Neural cell (in vitro differentiated cells): ENCODE measurements around the gene GSC2. TPM values are rescaled to one million over a fixed set of nuclear protein-coding genes. Genes with fewer than 3 reads are reported as not detected.

Experiments used
- H2AFZ ChIP-seq: fragments of 200-600, 300-800 bp; sonication (generic), shearing (Covaris generic); 2 replicates; pipeline ENCODE4 v1.6.0; 2014; ENCODE audit warnings: low read depth, mild to moderate bottlenecking, antibody characterized with exemption, low read length, moderate library complexity
- H3F3A ChIP-seq: fragments of 200-600 bp; shearing (Covaris generic); 2 replicates; pipeline ENCODE4 v1.6.1; 2016; ENCODE audit warnings: mild to moderate bottlenecking, moderate library complexity, mixed read lengths, antibody characterized with exemption, low read length; ENCODE audit not compliant: insufficient read depth, poor library complexity, severe bottlenecking
- H3K27ac ChIP-seq: fragments of 200-600, 300-800 bp; sonication (generic), shearing (Covaris generic); 2 replicates; pipeline ENCODE4 v1.5.1; 2014; ENCODE audit warnings: mild to moderate bottlenecking, low read length, moderate library complexity
- H3K27me3 ChIP-seq: fragments of 300-800, 200-600 bp; sonication (generic), shearing (Covaris generic); 2 replicates; pipeline ENCODE4 v1.6.0; 2014; ENCODE audit warnings: mild to moderate bottlenecking, low read depth, low read length, moderate library complexity; ENCODE audit not compliant: insufficient read depth
- H3K36me3 ChIP-seq: fragments of 300-800, 200-600 bp; sonication (generic), shearing (Covaris generic); 2 replicates; pipeline ENCODE4 v1.5.1; 2014; ENCODE audit warnings: mild to moderate bottlenecking, antibody characterized with exemption, low read length, moderate library complexity; ENCODE audit not compliant: insufficient read depth
- H3K4me2 ChIP-seq: fragments of 300-800, 200-600 bp; sonication (generic), shearing (Covaris generic); 2 replicates; pipeline ENCODE4 v1.6.0; 2014; ENCODE audit warnings: mild to moderate bottlenecking, low read length
- H3K4me3 ChIP-seq: fragments of 300-800, 200-600 bp; sonication (generic), shearing (Covaris generic); 2 replicates; pipeline ENCODE4 v1.5.1; 2014; ENCODE audit warnings: mild to moderate bottlenecking, low read length, moderate library complexity
- H3K79me2 ChIP-seq: fragments of 200-600 bp; shearing (Covaris generic); replicated peaks from 2 replicates; pipeline ENCODE4 v1.6.0; 2014; ENCODE audit warnings: mild to moderate bottlenecking, low read length, moderate library complexity; ENCODE audit not compliant: insufficient read depth
- H3K9ac ChIP-seq: fragments of 300-800, 200-600 bp; sonication (generic), shearing (Covaris generic); 2 replicates; pipeline ENCODE4 v1.6.1; 2016; ENCODE audit warnings: mild to moderate bottlenecking, low read length, mixed read lengths
- H3K9me2 ChIP-seq: fragments of 200-600 bp; shearing (Covaris generic); 2 replicates; pipeline ENCODE4 v1.6.1; 2016; ENCODE audit warnings: mild to moderate bottlenecking, low read length, mixed read lengths; ENCODE audit not compliant: insufficient read depth
- H3K9me3 ChIP-seq: fragments of 200-600, 300-800 bp; sonication (generic), shearing (Covaris generic); 2 replicates; pipeline ENCODE4 v1.6.1; 2016; ENCODE audit warnings: mild to moderate bottlenecking, mixed run types, low read length, moderate library complexity, mixed read lengths
- H4K20me1 ChIP-seq: fragments of 200-600 bp; shearing (Covaris generic); 2 replicates; pipeline ENCODE4 v1.6.1; 2016; ENCODE audit warnings: mild to moderate bottlenecking, mixed run types; ENCODE audit not compliant: insufficient read depth
- CTCF ChIP-seq: fragments of 450-650 bp; IDR thresholded peaks from 2 replicates; pipeline ENCODE4 v1.5.1; 2014; ENCODE audit warnings: antibody characterized with exemption, mild to moderate bottlenecking, moderate library complexity; ENCODE audit not compliant: poor library complexity, severe bottlenecking
- EP300 ChIP-seq: fragments of 450-650 bp; conservative IDR thresholded peaks from 2 replicates; pipeline ENCODE4 v1.6.1; 2014; ENCODE audit warnings: antibody characterized with exemption, mild to moderate bottlenecking, moderate library complexity; ENCODE audit not compliant: poor library complexity, severe bottlenecking
- EZH2 ChIP-seq: fragments of 200-600, 300-800 bp; shearing (Covaris generic), sonication (generic); IDR thresholded peaks from 2 replicates; pipeline ENCODE4 v1.6.1; 2014; ENCODE audit warnings: antibody characterized with exemption, low read length, borderline replicate concordance, mild to moderate bottlenecking; ENCODE audit not compliant: insufficient read depth, poor library complexity, severe bottlenecking
- MXI1 ChIP-seq: fragments of 450-650 bp; conservative IDR thresholded peaks from 2 replicates; pipeline ENCODE4 v1.6.1; 2014; ENCODE audit warnings: antibody characterized with exemption, mild to moderate bottlenecking; ENCODE audit not compliant: poor library complexity, severe bottlenecking
- POLR2AphosphoS5 ChIP-seq: IDR thresholded peaks from 2 replicates; pipeline ENCODE4 v1.6.1; 2012
- RAD21 ChIP-seq: fragments of 450-650 bp; conservative IDR thresholded peaks from 2 replicates; pipeline ENCODE4 v1.6.1; 2014; ENCODE audit warnings: antibody characterized with exemption, mild to moderate bottlenecking, moderate library complexity
- REST ChIP-seq: IDR thresholded peaks from 2 replicates; pipeline ENCODE4 v1.6.1; 2012; ENCODE audit warnings: borderline replicate concordance
- SMC3 ChIP-seq: fragments of 450-650 bp; conservative IDR thresholded peaks from 2 replicates; pipeline ENCODE4 v1.6.1; 2014; ENCODE audit warnings: antibody characterized with exemption, mild to moderate bottlenecking, moderate library complexity; ENCODE audit not compliant: poor library complexity
- TAF1 ChIP-seq: IDR thresholded peaks from 2 replicates; pipeline ENCODE4 v1.6.1; 2012; ENCODE audit warnings: low read depth
- polyA plus RNA-seq: library from polyadenylated mRNA; depleted of rRNA; stranded (reverse); fragments of >200 nt; gene quantifications from 2 replicates; pipeline ENCODE4 v1.2.3, GENCODE V29; 2014

The GSC2 gene
- polyA plus RNA-seq, 1 donor from 2014 or later: not detected

- no peaks in the 10 kb centered on the region for H3K9me2 ChIP-seq
- H3K27me3 ChIP-seq: no peaks in the 10 kb centered on the region
- H3K4me3 ChIP-seq: no peak overlapping the region
- H3K27ac ChIP-seq: no peak overlapping the region
- H4K20me1 ChIP-seq: no peaks in the 10 kb centered on the region
- H3K36me3 ChIP-seq: no peaks in the 10 kb centered on the region
- H2AFZ ChIP-seq: no peak overlapping the region
- H3K79me2 ChIP-seq: no peaks in the 10 kb centered on the region
- TF ChIP-seq EZH2 (no peak), CTCF (no peak), SMC3 (no peak), RAD21 (no peak), MXI1 (no peak), POLR2AphosphoS5 (no peak), TAF1 (no peak), REST (no peak), EP300 (no peak)
- H3K9me3 ChIP-seq: no peaks in the 10 kb centered on the region
- no peaks in the 10 kb centered on the region for H3F3A ChIP-seq
- no peak overlapping the region for H3K9ac ChIP-seq
- no peak overlapping the region for H3K4me2 ChIP-seq
These were observed 17.2 kb downstream of the GSC2 start for GRCh38 chr22:19132693-19133400.

GRCh38 chr22:19132153-19132552, 17.9 kb downstream of the GSC2 start:
- no peak overlapping the region for H3K4me2 ChIP-seq
- no peak for TF ChIP-seq TAF1
- no peak for TF ChIP-seq MXI1
- no peak for TF ChIP-seq EP300
- no peak for TF ChIP-seq POLR2AphosphoS5
- no peak for TF ChIP-seq REST
- TF ChIP-seq EZH2: no peak
- no peak for TF ChIP-seq RAD21
- TF ChIP-seq CTCF: no peak
- H3K36me3 ChIP-seq: no peaks in the 10 kb centered on the region

More at GRCh38 chr22:19132153-19132552, 17.9 kb downstream of the GSC2 start:
- Histone ChIP-seq H3K27ac (no peak overlapping the region), H3K79me2 (no peaks in the 10 kb centered on the region), H2AFZ (no peak overlapping the region), H3K27me3 (no peaks in the 10 kb centered on the region), H3K9me3 (no peaks in the 10 kb centered on the region), H3F3A (no peaks in the 10 kb centered on the region), H4K20me1 (no peaks in the 10 kb centered on the region), H3K4me3 (no peak overlapping the region), H3K9ac (no peak overlapping the region), H3K9me2 (no peaks in the 10 kb centered on the region)
